Heart left ventricle (tissue), 16 donors: ENCODE data around the gene IFI27L1. TPM values are rescaled to one million over a fixed set of nuclear protein-coding genes. Genes with fewer than 3 reads are reported as not detected.

ENCODE experiments used
- ATAC-seq, 4 donors: fragments of 200-7000 bp; cut with Tn5 transposase; one replicate each; pipeline ENCODE4 v1.9.1; 2020 to 2022; ENCODE audit warnings: moderate library complexity in 4 of 4, mild to moderate bottlenecking in 3 of 4, moderate number of reproducible peaks in 1 of 4
- DNase-seq, 5 donors: peaks; one replicate each; pipeline ENCODE4 v3.0.0-alpha.2; 2020
- H3K27ac ChIP-seq, 12 donors: fragments of 200-600 bp; sonication (generic) in 4 of 12; one replicate each; pipeline versions ENCODE4 v1.5.0 to v1.8.0; 2016 to 2022; ENCODE audit warnings: mild to moderate bottlenecking in 2 of 12
- H3K27me3 ChIP-seq, 9 donors: fragments of 200-600 bp; sonication (generic) in 2 of 9; one replicate each; pipeline versions ENCODE4 v1.5.1 to v1.8.0; 2016 to 2022; ENCODE audit warnings: mild to moderate bottlenecking in 3 of 9
- H3K36me3 ChIP-seq, 9 donors: fragments of 200-600 bp; sonication (generic) in 2 of 9; one replicate each; pipeline versions ENCODE4 v1.5.0 to v1.8.0; 2018 to 2022; ENCODE audit warnings: mild to moderate bottlenecking in 2 of 9
- H3K4me1 ChIP-seq, 12 donors: fragments of 200-600 bp; sonication (generic) in 4 of 12; one replicate each; pipeline versions ENCODE4 v1.5.0 to v1.8.0; 2016 to 2022; ENCODE audit warnings: mild to moderate bottlenecking in 3 of 12
- H3K4me3 ChIP-seq, 12 donors: fragments of 200-600 bp; sonication (generic) in 4 of 12; one replicate each; pipeline versions ENCODE4 v1.5.0 to v1.8.0; 2017 to 2022; ENCODE audit warnings: mild to moderate bottlenecking in 9 of 12, moderate library complexity in 4 of 12
- H3K9me3 ChIP-seq, 12 donors: fragments of 200-600 bp; sonication (generic) in 4 of 12; one replicate each; pipeline versions ENCODE4 v1.5.0 to v1.8.0; 2016 to 2022; ENCODE audit warnings: mild to moderate bottlenecking in 1 of 12
- CTCF ChIP-seq, 12 donors: fragments of 200-600 bp; sonication (generic) in 4 of 12; IDR thresholded peaks; one replicate each; pipeline versions ENCODE4 v1.5.0 to v1.8.0; 2018 to 2022; ENCODE audit warnings: antibody characterized with exemption in 12 of 12, mild to moderate bottlenecking in 5 of 12
- POLR2A ChIP-seq, 2 donors: fragments of 450-650 bp; IDR thresholded peaks; one replicate each; pipeline ENCODE4 v1.6.1; 2017; ENCODE audit warnings: antibody characterized with exemption in 2 of 2, mild to moderate bottlenecking in 2 of 2, moderate library complexity in 2 of 2
- WGBS, 4 donors: extraction: QIAGEN DNeasy Blood & Tissue Kit in 2 of 4; methylation state at CpG; one replicate each; pipeline versions ENCODE4 v1.1.5 to v1.1.7; 2013 to 2018; 5-methylcytosine and 5-hydroxymethylcytosine counted together
- intact Hi-C, 10 donors: fragments of 100-400 bp; cut with DNase I; formaldehyde crosslinking; loops; one replicate each; pipeline versions ENCODE4 v1.11.1 to v1.14.2; 2022
- polyA plus RNA-seq, 2 donors: library from polyadenylated mRNA; stranded (reverse); fragments of 200-250 nt; gene quantifications; one replicate each; pipeline ENCODE4 v1.2.3, GENCODE V29; 2013
- total RNA-seq, 9 donors: library from RNA; depleted of rRNA in 2 of 9; stranded (reverse); fragments of >200 nt in 2 of 9; fragmentation: NEBNext Ultra II Directional in 3 of 9; extraction: Animal tissue kit (Norgen Biotek cat#: 25700) in 3 of 9; gene quantifications; one replicate each; pipeline versions ENCODE4 v1.1.0 to v1.2.4, GENCODE V29; 2016 to 2023
- donor health status: ischemic (EF 13 %, LVEDD 7.1; RV severe dilation, severe dysfunction).
- donor health status: healthy with polysubstance abuse.
- donor health status: DM: no; HTN: yes; CAD: no.
- donor health status: DM: no; HTN: no; CAD: no.
- donor health status: ischemic (EF 25% LVEDD 6.9; RV normal size, moderate dysfunction).
- donor health status: ischemic (EF 25% LVEDD 5.7; RV mildly dilated, moderate dysfunction).
- donor health status: healthy.
- donor health status: DM: yes; HTN: yes; CAD: no.
- donor health status: ischemic (EF 35%, LVEDD 5.7; RV mildly dilated, moderate dysfunction).
- donor health status: nonischemic (EF 11% LVEDD 7.7; RV severe dilation, severe dysfunction).
- donor health status: DM: yes; HTN: yes; CAD: no.
- donor health status: PGD.
- donor health status: ischemic (EF 29% LVEDD 5.4; RV normal size, mild dysfunction).
- donor health status: nonischemic (EF 23%, LVEDD 6.1; RV moderate dilation, normal function).

IFI27L1 gene
- total and polyA plus RNA-seq, 11 donors: 8.9 to 45.0 (median 16.8) TPM

- no peak overlapping the region for H3K27ac ChIP-seq
- TF ChIP-seq CTCF (IDR thresholded peaks at IDR 0.05) (no peak), POLR2A (IDR thresholded peaks at IDR 0.05) (no peak)
- H3K27me3 ChIP-seq: no peaks in the 10 kb centered on the region
- H3K4me1 ChIP-seq: peaks cover 0 to 43% (median 30%) of the 10 kb centered on the region in 12 donors
- peaks cover 0 to 7% (median 0%) of the 10 kb centered on the region in 9 donors for H3K36me3 ChIP-seq
- ATAC-seq (no peak), DNase-seq (no peak)
- intact Hi-C loops: no loop called here
- H3K9me3 ChIP-seq: peaks cover 0 to 24% (median 3%) of the 10 kb centered on the region in 12 donors
- H3K4me3 ChIP-seq: no peak overlapping the region
- 83 to 86% (median 85%) methylated on average over 8 to 10 of the region's 10 CpGs for WGBS, 4 donors
Observed at GRCh38 chr14:94116701-94117100, 35.6 kb downstream of the IFI27L1 start.

GRCh38 chr14:94117856-94118255, 36.7 kb downstream of the IFI27L1 start:
- no peak for TF ChIP-seq POLR2A (IDR thresholded peaks at IDR 0.05)
- no peak for TF ChIP-seq CTCF (IDR thresholded peaks at IDR 0.05)

GRCh38 chr14:94119071-94119470, 38.0 kb downstream of the IFI27L1 start:
- no peak overlapping the region for H3K4me3 ChIP-seq
- no peak overlapping the region for H3K27ac ChIP-seq
- ATAC-seq (no peak), DNase-seq (no peak)
- TF ChIP-seq CTCF (IDR thresholded peaks at IDR 0.05) (no peak), POLR2A (IDR thresholded peaks at IDR 0.05) (no peak)
- H3K36me3 ChIP-seq: peaks cover 0 to 7% (median 0%) of the 10 kb centered on the region in 9 donors
- peaks cover 0 to 20% (median 14%) of the 10 kb centered on the region in 12 donors for H3K4me1 ChIP-seq
- intact Hi-C loops: no loop called here
- peaks cover 0 to 24% (median 3%) of the 10 kb centered on the region in 12 donors for H3K9me3 ChIP-seq
- no peaks in the 10 kb centered on the region for H3K27me3 ChIP-seq

More at GRCh38 chr14:94117856-94118255, 36.7 kb downstream of the IFI27L1 start:
- Histone ChIP-seq H3K27me3 (no peaks in the 10 kb centered on the region), H3K27ac (no peak overlapping the region), H3K36me3 (peaks cover 0 to 7% (median 0%) of the 10 kb centered on the region in 9 donors), H3K4me3 (no peak overlapping the region), H3K4me1 (peaks cover 0 to 32% (median 26%) of the 10 kb centered on the region in 12 donors), H3K9me3 (peaks cover 0 to 24% (median 3%) of the 10 kb centered on the region in 12 donors)
- DNase-seq (no peak), ATAC-seq (no peak)
- WGBS, 4 donors: 75 to 80% (median 77%) methylated on average over 9 of the region's 9 CpGs
- intact Hi-C loops: no loop called here

- WGBS, 4 donors: 81 to 90% (median 87%) methylated on average over 5 of the region's 5 CpGs
- peaks cover 0 to 3% (median 0%) of the 10 kb centered on the region in 12 donors for H3K4me1 ChIP-seq
- ATAC-seq: peak in 2 of 4 donors; percentile 36 to 59
- no peaks in the 10 kb centered on the region for H3K27me3 ChIP-seq
- intact Hi-C loops: no loop called here
- no peak overlapping the region for H3K4me3 ChIP-seq
- TF ChIP-seq POLR2A (IDR thresholded peaks at IDR 0.05): no peak
- TF ChIP-seq CTCF (IDR thresholded peaks at IDR 0.05): no peak
- no peak for DNase-seq
- peaks cover 0 to 24% (median 3%) of the 10 kb centered on the region in 12 donors for H3K9me3 ChIP-seq
- H3K27ac ChIP-seq: no peak overlapping the region
- H3K36me3 ChIP-seq: peaks cover 0 to 7% (median 0%) of the 10 kb centered on the region in 9 donors
Observed at GRCh38 chr14:94120667-94121340, 39.7 kb downstream of the IFI27L1 start.
